K562 (cell line): ENCODE measurements around the gene TUBB4B. TPM values are rescaled to one million over a fixed set of nuclear protein-coding genes. Genes with fewer than 3 reads are reported as not detected.

Experiments
- ATF1 ChIP-seq, 2 experiments: fragments of 450-650 bp in 1 of 2; IDR thresholded peaks; 2 replicates each; pipeline ENCODE4 v1.6.1; 2016; ENCODE audit warnings: missing compliant biosample characterization in 1 of 2, missing genetic modification characterization in 1 of 2
- CEBPB ChIP-seq: fragments of 450-650 bp; IDR thresholded peaks from 2 replicates; pipeline ENCODE4 v1.6.1; 2016; ENCODE audit warnings: missing genetic modification characterization, missing compliant biosample characterization
- ELF1 ChIP-seq: fragments of 200-800 bp; sonication (Bioruptor generic); IDR thresholded peaks from 2 replicates; pipeline ENCODE4 v1.6.1; 2016; ENCODE audit warnings: missing genetic modification characterization, missing compliant biosample characterization
- ESRRB ChIP-seq: fragments of 250-450 bp; sonication (Bioruptor Pico); IDR thresholded peaks from 2 replicates; pipeline ENCODE4 v1.5.0; 2020; ENCODE audit warnings: mild to moderate bottlenecking, moderate library complexity, borderline replicate concordance
- HDAC2 ChIP-seq: fragments of 450-650 bp; IDR thresholded peaks from 2 replicates; pipeline ENCODE4 v1.6.1; 2016; ENCODE audit warnings: mild to moderate bottlenecking
- HLTF ChIP-seq: fragments of 450-650 bp; IDR thresholded peaks from 2 replicates; pipeline ENCODE4 v1.6.1; 2016
- L3MBTL2 ChIP-seq: fragments of 450-650 bp; IDR thresholded peaks from 2 replicates; pipeline ENCODE4 v1.6.1; 2016; ENCODE audit warnings: mild to moderate bottlenecking, moderate library complexity
- NCOA4 ChIP-seq: fragments of 450-650 bp; IDR thresholded peaks from 2 replicates; pipeline ENCODE4 v1.6.1; 2018; ENCODE audit warnings: mild to moderate bottlenecking; ENCODE audit not compliant: partially characterized antibody
- NCOR1 ChIP-seq: fragments of 450-650 bp; IDR thresholded peaks from 2 replicates; pipeline ENCODE4 v1.6.1; 2016; ENCODE audit warnings: mild to moderate bottlenecking, moderate library complexity
- NFXL1 ChIP-seq: fragments of 450-650 bp; formaldehyde crosslinking; IDR thresholded peaks from 2 replicates; pipeline ENCODE4 v1.4.0; 2021; ENCODE audit warnings: mild to moderate bottlenecking
- NR2C2 ChIP-seq, 2 experiments: fragments of 200-800 bp in 1 of 2; sonication (Bioruptor generic) in 1 of 2; sonication (generic) in 1 of 2; formaldehyde crosslinking in 1 of 2; IDR thresholded peaks; 2 replicates each; pipeline versions ENCODE4 v1.6.1 to v1.8.0; 2016 to 2022; ENCODE audit warnings: mild to moderate bottlenecking in 1 of 2, missing compliant biosample characterization in 1 of 2, missing genetic modification characterization in 1 of 2, missing genetic modification reagents in 1 of 2
- SP1 ChIP-seq: sonication (generic); formaldehyde crosslinking; IDR thresholded peaks from 2 replicates; pipeline ENCODE4 v1.8.1; 2022; ENCODE audit warnings: mild to moderate bottlenecking, missing genetic modification reagents
- STAT5A ChIP-seq: IDR thresholded peaks from 2 replicates; pipeline ENCODE4 v1.6.1; 2012; ENCODE audit warnings: low read length, inconsistent platforms, borderline replicate concordance
- ZNF175 ChIP-seq: fragments of 200-800 bp; sonication (Bioruptor generic); IDR thresholded peaks from 2 replicates; pipeline ENCODE4 v1.6.1; 2016; ENCODE audit warnings: low read depth, mild to moderate bottlenecking, missing genetic modification characterization, missing compliant biosample characterization
- ZNF444 ChIP-seq: fragments of 250-450 bp; sonication (Bioruptor Pico); IDR thresholded peaks from 2 replicates; pipeline ENCODE4 v1.4.0; 2020; ENCODE audit warnings: mild to moderate bottlenecking, moderate library complexity
- ZNF696 ChIP-seq: fragments of 250-450 bp; sonication (Bioruptor Pico); conservative IDR thresholded peaks from 2 replicates; pipeline ENCODE4 v1.4.0; 2020; ENCODE audit warnings: mild to moderate bottlenecking, moderate library complexity
- ZNF766 ChIP-seq: fragments of 200-800 bp; sonication (Bioruptor generic); conservative IDR thresholded peaks from 2 replicates; pipeline ENCODE4 v1.6.1; 2016; ENCODE audit warnings: missing genetic modification characterization, missing compliant biosample characterization
- ZNF830 ChIP-seq: fragments of 250-450 bp; sonication (Bioruptor Pico); IDR thresholded peaks from 2 replicates; pipeline ENCODE4 v1.5.0; 2021; ENCODE audit warnings: mild to moderate bottlenecking
- polyA plus RNA-seq, 8 experiments: library from polyadenylated mRNA; depleted of rRNA in 4 of 8; stranded (reverse) in 5 of 8; unstranded in 3 of 8; fragments of >200 nt; fragmentation: Nextera tagmentation in 2 of 8; fragmentation: Illumina TruSeq in 1 of 8; extraction: Ambion mirVana in 2 of 8; extraction: Trizol in 1 of 8; gene quantifications; 2 replicates each; pipeline versions ENCODE4 v1.2.1 to v1.2.3, GENCODE V29; 2011 to 2014; ENCODE audit warnings: inconsistent platforms in 1 of 8, missing spikeins in 1 of 8
- total RNA-seq, 7 experiments: library from RNA; depleted of rRNA in 6 of 7; stranded (reverse); fragments of >200 nt in 6 of 7; fragmentation: Illumina TruSeq in 2 of 7; extraction: Trizol in 2 of 7; gene quantifications; 2 replicates each; pipeline versions ENCODE4 v1.2.1 to v1.2.3, GENCODE V29; 2011 to 2021; ENCODE audit warnings: low replicate concordance in 1 of 7
- TF ChIP-seq, protein P1 (sequence below): sonication (generic); formaldehyde crosslinking; IDR thresholded peaks from 2 replicates; pipeline ENCODE4 v1.8.0; 2022; ENCODE audit warnings: mild to moderate bottlenecking, missing genetic modification reagents
- TF ChIP-seq, protein P2 (sequence below): fragments of 450-650 bp; IDR thresholded peaks from 2 replicates; pipeline ENCODE4 v1.6.1; 2018; ENCODE audit not compliant: partially characterized antibody
- TF ChIP-seq, protein P3 (sequence below), 2 experiments: IDR thresholded peaks in 1 of 2; conservative IDR thresholded peaks in 1 of 2; 2 replicates each; pipeline ENCODE4 v1.6.1; 2016; ENCODE audit warnings: low read depth in 2 of 2, mild to moderate bottlenecking in 1 of 2, missing compliant biosample characterization in 1 of 2, missing genetic modification characterization in 1 of 2, moderate library complexity in 1 of 2

The TUBB4B gene
- total and polyA plus RNA-seq, 9 of the 15 experiments (the other 6 are each of a cell fraction or from before 2014, with no cell fraction given), result 24.1 to 443 (median 268) TPM

DNA sequence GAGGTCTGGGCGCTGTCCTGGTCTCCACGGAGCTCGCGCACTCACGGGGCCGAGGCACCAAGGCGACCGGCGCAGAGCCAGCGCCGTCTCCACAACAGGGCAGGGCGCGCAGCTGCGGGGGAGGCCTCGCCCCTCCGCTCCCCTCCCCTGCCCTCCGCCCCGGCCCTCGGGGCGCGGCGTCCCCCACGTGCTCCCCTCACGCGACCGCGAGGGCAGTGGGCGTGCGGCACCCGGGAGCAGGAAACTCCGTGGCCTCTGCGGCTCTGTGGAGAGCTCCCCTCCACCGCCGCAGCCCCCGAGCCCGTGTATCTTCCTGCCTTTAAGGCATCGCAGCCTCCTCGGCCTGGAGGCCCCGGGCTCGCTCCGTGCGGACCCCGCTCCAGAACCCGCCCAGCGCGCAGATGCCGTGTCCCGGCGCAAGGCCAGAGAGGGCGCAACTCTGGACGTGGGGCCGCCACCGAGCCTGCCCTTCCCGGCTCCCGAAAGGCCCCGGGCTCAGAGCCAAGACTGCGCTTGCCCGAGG lies 708 bp upstream of the TUBB4B start (continued):
- TF ChIP-seq, protein P1, sequence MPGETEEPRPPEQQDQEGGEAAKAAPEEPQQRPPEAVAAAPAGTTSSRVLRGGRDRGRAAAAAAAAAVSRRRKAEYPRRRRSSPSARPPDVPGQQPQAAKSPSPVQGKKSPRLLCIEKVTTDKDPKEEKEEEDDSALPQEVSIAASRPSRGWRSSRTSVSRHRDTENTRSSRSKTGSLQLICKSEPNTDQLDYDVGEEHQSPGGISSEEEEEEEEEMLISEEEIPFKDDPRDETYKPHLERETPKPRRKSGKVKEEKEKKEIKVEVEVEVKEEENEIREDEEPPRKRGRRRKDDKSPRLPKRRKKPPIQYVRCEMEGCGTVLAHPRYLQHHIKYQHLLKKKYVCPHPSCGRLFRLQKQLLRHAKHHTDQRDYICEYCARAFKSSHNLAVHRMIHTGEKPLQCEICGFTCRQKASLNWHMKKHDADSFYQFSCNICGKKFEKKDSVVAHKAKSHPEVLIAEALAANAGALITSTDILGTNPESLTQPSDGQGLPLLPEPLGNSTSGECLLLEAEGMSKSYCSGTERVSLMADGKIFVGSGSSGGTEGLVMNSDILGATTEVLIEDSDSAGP (CRISPR knock-in tag), result no peak
- no peak for TF ChIP-seq ZNF766 (CRISPR knock-in tag)
- no peak for TF ChIP-seq CEBPB
- TF ChIP-seq ESRRB, result no peak
- peak; percentile 65; the same call in 1 of the 2 replicates for TF ChIP-seq HDAC2
- TF ChIP-seq NCOA4, result no peak
- peak; percentile 64; the same call in 1 of the 2 replicates for TF ChIP-seq ZNF830
- TF ChIP-seq SP1 (CRISPR knock-in tag), result no peak
- TF ChIP-seq ZNF444 (CRISPR knock-in tag), result no peak
- TF ChIP-seq NFXL1 (CRISPR knock-in tag), result no peak
- no peak; the same call in 1 of the 2 replicates for TF ChIP-seq STAT5A
- TF ChIP-seq NCOR1, result no peak
- no peak for TF ChIP-seq ELF1 (tag)
- no peak for TF ChIP-seq ZNF175 (CRISPR knock-in tag)
- TF ChIP-seq L3MBTL2, result peak; percentile 99
- TF ChIP-seq NR2C2 (CRISPR knock-in tag; IDR thresholded peaks at IDR 0.05), result peak; percentile 64; the same call in 1 of the 2 replicates
- peak; percentile 80 for TF ChIP-seq NR2C2 (tag; IDR thresholded peaks at IDR 0.05)
- peak; percentile 71; the same call in 1 of the 2 replicates for TF ChIP-seq HLTF
- TF ChIP-seq, protein P2, sequence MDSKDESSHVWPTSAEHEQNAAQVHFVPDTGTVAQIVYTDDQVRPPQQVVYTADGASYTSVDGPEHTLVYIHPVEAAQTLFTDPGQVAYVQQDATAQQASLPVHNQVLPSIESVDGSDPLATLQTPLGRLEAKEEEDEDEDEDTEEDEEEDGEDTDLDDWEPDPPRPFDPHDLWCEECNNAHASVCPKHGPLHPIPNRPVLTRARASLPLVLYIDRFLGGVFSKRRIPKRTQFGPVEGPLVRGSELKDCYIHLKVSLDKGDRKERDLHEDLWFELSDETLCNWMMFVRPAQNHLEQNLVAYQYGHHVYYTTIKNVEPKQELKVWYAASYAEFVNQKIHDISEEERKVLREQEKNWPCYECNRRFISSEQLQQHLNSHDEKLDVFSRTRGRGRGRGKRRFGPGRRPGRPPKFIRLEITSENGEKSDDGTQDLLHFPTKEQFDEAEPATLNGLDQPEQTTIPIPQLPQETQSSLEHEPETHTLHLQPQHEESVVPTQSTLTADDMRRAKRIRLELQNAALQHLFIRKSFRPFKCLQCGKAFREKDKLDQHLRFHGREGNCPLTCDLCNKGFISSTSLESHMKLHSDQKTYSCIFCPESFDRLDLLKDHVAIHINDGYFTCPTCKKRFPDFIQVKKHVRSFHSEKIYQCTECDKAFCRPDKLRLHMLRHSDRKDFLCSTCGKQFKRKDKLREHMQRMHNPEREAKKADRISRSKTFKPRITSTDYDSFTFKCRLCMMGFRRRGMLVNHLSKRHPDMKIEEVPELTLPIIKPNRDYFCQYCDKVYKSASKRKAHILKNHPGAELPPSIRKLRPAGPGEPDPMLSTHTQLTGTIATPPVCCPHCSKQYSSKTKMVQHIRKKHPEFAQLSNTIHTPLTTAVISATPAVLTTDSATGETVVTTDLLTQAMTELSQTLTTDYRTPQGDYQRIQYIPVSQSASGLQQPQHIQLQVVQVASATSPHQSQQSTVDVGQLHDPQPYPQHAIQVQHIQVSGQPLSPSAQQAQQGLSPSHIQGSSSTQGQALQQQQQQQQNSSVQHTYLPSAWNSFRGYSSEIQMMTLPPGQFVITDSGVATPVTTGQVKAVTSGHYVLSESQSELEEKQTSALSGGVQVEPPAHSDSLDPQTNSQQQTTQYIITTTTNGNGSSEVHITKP, result peak; percentile 33
- TF ChIP-seq ATF1 (CRISPR knock-in tag; IDR thresholded peaks at IDR 0.05), result no peak
- TF ChIP-seq ATF1 (tag; IDR thresholded peaks at IDR 0.05), result no peak
- TF ChIP-seq, protein P3, sequence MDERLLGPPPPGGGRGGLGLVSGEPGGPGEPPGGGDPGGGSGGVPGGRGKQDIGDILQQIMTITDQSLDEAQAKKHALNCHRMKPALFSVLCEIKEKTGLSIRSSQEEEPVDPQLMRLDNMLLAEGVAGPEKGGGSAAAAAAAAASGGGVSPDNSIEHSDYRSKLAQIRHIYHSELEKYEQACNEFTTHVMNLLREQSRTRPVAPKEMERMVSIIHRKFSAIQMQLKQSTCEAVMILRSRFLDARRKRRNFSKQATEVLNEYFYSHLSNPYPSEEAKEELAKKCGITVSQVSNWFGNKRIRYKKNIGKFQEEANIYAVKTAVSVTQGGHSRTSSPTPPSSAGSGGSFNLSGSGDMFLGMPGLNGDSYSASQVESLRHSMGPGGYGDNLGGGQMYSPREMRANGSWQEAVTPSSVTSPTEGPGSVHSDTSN (CRISPR knock-in tag; IDR thresholded peaks at IDR 0.05; ENCODE audit: low read depth), result no peak
- TF ChIP-seq, protein P3 (tag; conservative IDR thresholded peaks at IDR 0.05; ENCODE audit: low read depth), result no peak
- no peak for TF ChIP-seq ZNF696 (CRISPR knock-in tag)
